GM20000 (cell line): ENCODE results near the gene CAPN8.
"Not testable (repeated sequence)": the region's sequence is repeated elsewhere in the genome, so short reads cannot be mapped to it uniquely, and the experiment has no call there.

Source experiments
- DNase-seq: peaks from one replicate; pipeline ENCODE4 v3.0.0; 2012; ENCODE audit warnings: low spot score
- TF ChIP-seq, protein P1 (sequence below): IDR thresholded peaks from 2 replicates; pipeline ENCODE4 v1.5.1; 2012; ENCODE audit warnings: mild to moderate bottlenecking, control low read depth; ENCODE audit errors: extremely low read depth, missing control alignments

The CAPN8 gene

GRCh38 chr1:223525957-223526356 is 139.5 kb downstream of the CAPN8 start:
- TF ChIP-seq, protein P1, sequence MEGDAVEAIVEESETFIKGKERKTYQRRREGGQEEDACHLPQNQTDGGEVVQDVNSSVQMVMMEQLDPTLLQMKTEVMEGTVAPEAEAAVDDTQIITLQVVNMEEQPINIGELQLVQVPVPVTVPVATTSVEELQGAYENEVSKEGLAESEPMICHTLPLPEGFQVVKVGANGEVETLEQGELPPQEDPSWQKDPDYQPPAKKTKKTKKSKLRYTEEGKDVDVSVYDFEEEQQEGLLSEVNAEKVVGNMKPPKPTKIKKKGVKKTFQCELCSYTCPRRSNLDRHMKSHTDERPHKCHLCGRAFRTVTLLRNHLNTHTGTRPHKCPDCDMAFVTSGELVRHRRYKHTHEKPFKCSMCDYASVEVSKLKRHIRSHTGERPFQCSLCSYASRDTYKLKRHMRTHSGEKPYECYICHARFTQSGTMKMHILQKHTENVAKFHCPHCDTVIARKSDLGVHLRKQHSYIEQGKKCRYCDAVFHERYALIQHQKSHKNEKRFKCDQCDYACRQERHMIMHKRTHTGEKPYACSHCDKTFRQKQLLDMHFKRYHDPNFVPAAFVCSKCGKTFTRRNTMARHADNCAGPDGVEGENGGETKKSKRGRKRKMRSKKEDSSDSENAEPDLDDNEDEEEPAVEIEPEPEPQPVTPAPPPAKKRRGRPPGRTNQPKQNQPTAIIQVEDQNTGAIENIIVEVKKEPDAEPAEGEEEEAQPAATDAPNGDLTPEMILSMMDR: no peak
- DNase-seq: no peak

- DNase-seq: no peak
- TF ChIP-seq, protein P1: no peak
Observed at GRCh38 chr1:223525546-223525945, 140.0 kb downstream of the CAPN8 start.

GRCh38 chr1:223524930-223525451 is 140.5 kb downstream of the CAPN8 start:
- TF ChIP-seq, protein P1: no peak
- DNase-seq: no peak

DNA sequence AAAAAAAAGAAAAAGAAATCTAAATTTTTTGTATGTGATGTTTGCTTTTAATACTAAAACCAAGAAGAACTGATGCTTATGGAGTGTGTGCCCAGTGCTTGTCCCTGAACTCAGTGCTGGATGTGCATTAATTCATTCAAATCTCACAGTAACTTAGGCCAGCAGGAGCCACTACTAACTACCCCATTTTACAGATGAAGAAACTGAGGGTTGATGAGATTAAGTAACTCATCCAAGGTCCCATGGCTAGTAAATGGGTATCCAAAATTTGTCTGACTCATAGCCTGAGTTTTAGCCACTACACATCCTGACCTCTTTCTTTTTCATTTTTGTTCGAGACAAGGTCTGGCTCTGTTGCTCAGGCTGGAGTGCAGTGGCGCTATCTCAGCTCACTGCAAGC is 144.4 kb downstream of the CAPN8 start:
- TF ChIP-seq, protein P1: no peak
- DNase-seq: no peak

- TF ChIP-seq, protein P1: no peak
- no peak for DNase-seq
Observed at GRCh38 chr1:223520200-223520599, 145.3 kb downstream of the CAPN8 start.

GRCh38 chr1:223519116-223519515 is 146.4 kb downstream of the CAPN8 start:
- TF ChIP-seq, protein P1: no peak
- no peak for DNase-seq

DNA sequence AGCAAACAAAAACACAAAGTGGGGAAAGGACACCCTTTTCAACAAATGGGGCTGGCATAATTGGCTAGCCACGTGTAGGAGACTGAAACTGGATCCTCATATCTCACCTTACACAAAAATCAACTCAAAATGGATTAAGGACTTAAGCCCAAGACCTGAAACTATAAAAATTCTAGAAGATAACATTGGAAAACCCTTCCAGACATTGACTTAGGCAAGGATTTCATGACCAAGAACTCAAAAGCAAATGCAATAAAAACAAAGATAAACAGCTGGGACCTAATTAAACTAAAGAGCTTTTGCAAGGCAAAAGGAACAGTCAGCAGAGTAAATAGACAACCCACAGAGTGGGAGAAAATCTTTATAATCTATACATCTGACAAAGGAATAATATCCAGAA is 146.9 kb downstream of the CAPN8 start:
- DNase-seq: not testable (repeated sequence)

DNA sequence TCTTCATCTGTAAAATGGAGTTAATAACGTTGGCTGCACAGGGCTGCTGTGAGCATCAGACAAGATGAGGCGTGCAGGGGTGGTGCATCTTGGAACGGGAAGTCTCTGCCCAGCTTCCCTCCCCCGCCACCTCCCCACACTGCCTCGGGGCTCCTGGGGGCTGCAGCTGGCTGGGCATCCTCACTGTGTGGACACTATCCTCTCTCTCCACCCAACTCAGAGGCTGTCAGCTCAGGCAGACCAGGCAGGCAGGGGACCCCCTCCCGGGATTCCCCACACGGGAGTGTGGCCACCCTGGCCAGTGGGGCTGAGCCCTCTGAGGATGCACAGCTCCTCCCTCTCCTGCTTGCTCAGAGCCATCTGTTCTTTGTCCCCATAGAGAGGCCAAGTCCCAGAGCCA is 149.6 kb downstream of the CAPN8 start:
- TF ChIP-seq, protein P1: no peak

More for the DNA sequence above, 149.6 kb downstream of the CAPN8 start:
- DNase-seq: no peak
